Progenitor cell of endocrine pancreas (in vitro differentiated cells): ENCODE data around the gene METTL16. TPM values are rescaled to one million over a fixed set of nuclear protein-coding genes. Genes with fewer than 3 reads are reported as not detected.
"Not testable (repeated sequence)": the region's sequence is repeated elsewhere in the genome, so short reads cannot be mapped to it uniquely, and the experiment has no call there.

ENCODE experiments used
- DNase-seq: peaks from one replicate; pipeline ENCODE4 v3.0.0; 2021; ENCODE audit warnings: low spot score; ENCODE audit not compliant: unreplicated experiment
- H3K27ac Mint-ChIP-seq: 2 replicates; pipeline ENCODE4 v1.8.0; 2021; ENCODE audit warnings: mild to moderate bottlenecking, moderate library complexity, mixed read lengths
- H3K27me3 Mint-ChIP-seq: 2 replicates; pipeline ENCODE4 v1.8.0; 2021; ENCODE audit warnings: mixed read lengths
- H3K36me3 Mint-ChIP-seq: 2 replicates; pipeline ENCODE4 v1.8.0; 2022; ENCODE audit warnings: mixed read lengths; ENCODE audit not compliant: insufficient read depth
- H3K4me1 Mint-ChIP-seq: 2 replicates; pipeline ENCODE4 v1.8.0; 2021; ENCODE audit warnings: low read depth, mixed read lengths
- H3K4me3 Mint-ChIP-seq: 2 replicates; pipeline ENCODE4 v1.8.0; 2021; ENCODE audit warnings: low read depth, mild to moderate bottlenecking, moderate library complexity, mixed read lengths
- H3K9me3 Mint-ChIP-seq: 2 replicates; pipeline ENCODE4 v1.8.0; 2021; ENCODE audit warnings: low read depth, mixed read lengths
- total RNA-seq: library from RNA; stranded (reverse); gene quantifications from 2 replicates; pipeline ENCODE4 v1.2.1, GENCODE V29; 2021
- TF ChIP-seq, protein P1 (sequence below): fragments of 200-600 bp; sonication (generic); IDR thresholded peaks from one replicate; pipeline ENCODE4 v1.5.0; 2021; ENCODE audit warnings: antibody characterized with exemption, mild to moderate bottlenecking; ENCODE audit not compliant: unreplicated experiment

METTL16 gene
- total RNA-seq, 1 donor from 2014 or later = 43.8 TPM

GRCh38 chr17:2487306-2487705 is 24.4 kb downstream of the METTL16 start:
- no peaks in the 10 kb centered on the region for H3K9me3 Mint-ChIP-seq
- peak overlapping the region; percentile 0 for H3K27ac Mint-ChIP-seq
- no peak overlapping the region for H3K4me3 Mint-ChIP-seq
- TF ChIP-seq, protein P1, sequence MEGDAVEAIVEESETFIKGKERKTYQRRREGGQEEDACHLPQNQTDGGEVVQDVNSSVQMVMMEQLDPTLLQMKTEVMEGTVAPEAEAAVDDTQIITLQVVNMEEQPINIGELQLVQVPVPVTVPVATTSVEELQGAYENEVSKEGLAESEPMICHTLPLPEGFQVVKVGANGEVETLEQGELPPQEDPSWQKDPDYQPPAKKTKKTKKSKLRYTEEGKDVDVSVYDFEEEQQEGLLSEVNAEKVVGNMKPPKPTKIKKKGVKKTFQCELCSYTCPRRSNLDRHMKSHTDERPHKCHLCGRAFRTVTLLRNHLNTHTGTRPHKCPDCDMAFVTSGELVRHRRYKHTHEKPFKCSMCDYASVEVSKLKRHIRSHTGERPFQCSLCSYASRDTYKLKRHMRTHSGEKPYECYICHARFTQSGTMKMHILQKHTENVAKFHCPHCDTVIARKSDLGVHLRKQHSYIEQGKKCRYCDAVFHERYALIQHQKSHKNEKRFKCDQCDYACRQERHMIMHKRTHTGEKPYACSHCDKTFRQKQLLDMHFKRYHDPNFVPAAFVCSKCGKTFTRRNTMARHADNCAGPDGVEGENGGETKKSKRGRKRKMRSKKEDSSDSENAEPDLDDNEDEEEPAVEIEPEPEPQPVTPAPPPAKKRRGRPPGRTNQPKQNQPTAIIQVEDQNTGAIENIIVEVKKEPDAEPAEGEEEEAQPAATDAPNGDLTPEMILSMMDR = no peak
- no peak for DNase-seq
- no peaks in the 10 kb centered on the region for H3K27me3 Mint-ChIP-seq
- H3K4me1 Mint-ChIP-seq = peaks cover 16% of the 10 kb centered on the region
- peaks cover 1% of the 10 kb centered on the region for H3K36me3 Mint-ChIP-seq

DNA sequence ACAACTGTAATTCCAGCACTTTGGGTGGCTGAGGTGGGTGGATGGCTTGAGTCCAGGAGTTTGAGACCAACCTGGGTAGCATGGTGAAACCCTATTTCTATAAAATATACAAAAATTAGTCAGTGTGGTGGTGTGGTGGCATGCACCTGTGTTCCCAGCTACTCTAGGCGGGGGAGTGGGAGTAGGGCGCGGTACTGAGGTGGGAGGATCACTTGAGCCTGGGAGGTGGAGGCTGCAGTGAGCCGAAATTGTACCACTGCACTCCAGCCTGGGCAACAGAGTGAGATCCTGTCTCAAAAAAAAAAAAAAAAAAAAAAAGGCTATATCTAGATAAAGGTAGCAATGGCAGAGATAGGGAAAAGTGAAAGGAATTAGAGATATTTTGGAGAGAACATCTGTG is 25.0 kb downstream of the METTL16 start:
- not testable (repeated sequence) for H3K36me3 Mint-ChIP-seq, H3K27ac Mint-ChIP-seq, H3K4me3 Mint-ChIP-seq, H3K9me3 Mint-ChIP-seq, DNase-seq, H3K27me3 Mint-ChIP-seq
- peaks cover 22% of the 10 kb centered on the region for H3K4me1 Mint-ChIP-seq

DNA sequence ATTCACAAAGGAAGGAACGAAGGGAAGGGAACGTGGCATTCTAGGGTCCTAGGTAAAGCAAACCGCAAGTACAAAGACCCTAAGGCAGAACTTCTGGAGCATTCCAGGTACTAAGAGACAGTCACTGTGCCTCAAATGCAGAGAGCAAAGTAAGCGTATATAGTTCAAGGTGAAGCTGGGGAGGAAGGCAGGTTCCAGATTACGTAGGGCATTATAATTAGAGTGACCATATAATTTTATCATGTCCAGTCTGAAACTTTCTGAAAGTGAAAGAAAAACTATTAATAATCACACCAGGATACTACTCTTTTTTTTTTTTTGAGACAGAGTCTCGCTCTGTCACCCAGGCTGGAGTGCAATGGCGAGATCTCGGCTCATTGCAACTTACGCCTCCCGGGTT is 25.7 kb downstream of the METTL16 start:
- no peaks in the 10 kb centered on the region for H3K27me3 Mint-ChIP-seq
- peaks cover 26% of the 10 kb centered on the region for H3K4me1 Mint-ChIP-seq
- no peak for DNase-seq
- peaks cover 1% of the 10 kb centered on the region for H3K36me3 Mint-ChIP-seq
- H3K27ac Mint-ChIP-seq = peak overlapping the region; percentile 1
- H3K9me3 Mint-ChIP-seq = no peaks in the 10 kb centered on the region
- H3K4me3 Mint-ChIP-seq = no peak overlapping the region
- TF ChIP-seq, protein P1 = no peak

GRCh38 chr17:2485543-2485942 is 26.1 kb downstream of the METTL16 start:
- TF ChIP-seq, protein P1 = no peak
- no peak overlapping the region for H3K4me3 Mint-ChIP-seq
- H3K4me1 Mint-ChIP-seq = peaks cover 24% of the 10 kb centered on the region
- H3K36me3 Mint-ChIP-seq = peaks cover 1% of the 10 kb centered on the region
- no peaks in the 10 kb centered on the region for H3K9me3 Mint-ChIP-seq
- no peak for DNase-seq
- H3K27me3 Mint-ChIP-seq = no peaks in the 10 kb centered on the region
- H3K27ac Mint-ChIP-seq = peak overlapping the region; percentile 1

DNA sequence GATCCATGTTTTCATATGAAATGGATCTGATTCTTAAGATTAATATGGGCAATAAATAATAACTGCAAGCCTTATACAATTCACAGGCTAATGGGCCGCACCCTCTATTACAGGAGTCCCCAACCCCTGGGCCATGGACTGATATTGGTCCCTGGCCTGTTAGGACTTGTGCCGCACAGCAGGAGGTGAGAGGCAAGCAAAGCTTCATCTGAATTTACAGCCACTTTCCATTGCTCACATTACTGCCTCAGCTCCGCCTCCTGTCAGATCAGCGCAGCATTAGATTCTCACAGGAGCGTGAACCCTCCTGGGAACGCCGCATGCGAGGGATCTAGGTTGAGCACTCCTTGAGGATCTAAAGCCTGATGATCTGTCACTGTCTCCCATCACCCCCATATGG is 26.8 kb downstream of the METTL16 start:
- Mint-ChIP-seq H3K27ac (no peak overlapping the region), H3K27me3 (no peaks in the 10 kb centered on the region), H3K9me3 (no peaks in the 10 kb centered on the region), H3K4me1 (peaks cover 24% of the 10 kb centered on the region), H3K36me3 (no peaks in the 10 kb centered on the region), H3K4me3 (no peak overlapping the region)
- DNase-seq = no peak
- TF ChIP-seq, protein P1 = no peak

GRCh38 chr17:2483084-2483483 is 28.6 kb downstream of the METTL16 start:
- Mint-ChIP-seq H3K27ac (no peak overlapping the region), H3K27me3 (no peaks in the 10 kb centered on the region), H3K36me3 (peaks cover 4% of the 10 kb centered on the region), H3K4me1 (peaks cover 24% of the 10 kb centered on the region), H3K9me3 (no peaks in the 10 kb centered on the region), H3K4me3 (no peak overlapping the region)
- TF ChIP-seq, protein P1 = no peak
- DNase-seq = no peak
